Activated T-helper 9 cell treated with anti-CD3 and anti-CD28 coated beads, Interleukin-2, amount 50 U/mL, for 16 hours (primary cell): Measurements from ENCODE around the gene UCMA.
A peak's percentile ranks its signal among the peaks of the same experiment; 100 is the strongest.
"Not testable (repeated sequence)": the region's sequence is repeated elsewhere in the genome, so short reads cannot be mapped to it uniquely, and the experiment has no call there.

ENCODE experiments used
- DNase-seq: peaks from one replicate; pipeline ENCODE4 v3.0.0-alpha.2; 2020; ENCODE audit warnings: low read depth

The UCMA gene

GRCh38 chr10:13234172-13234571, at the start of gene UCMA:
Gene UCMA (minus strand): TSS chr10:13234374. CDS start chr10:13234258, 116 bp downstream.
- DNase-seq = no peak

GRCh38 chr10:13282348-13282747, 48.2 kb upstream of the UCMA start:
- not testable (repeated sequence) for DNase-seq

- no peak for DNase-seq
Observed at GRCh38 chr10:13276749-13277365, 42.7 kb upstream of the UCMA start.

- not testable (repeated sequence) for DNase-seq
Observed at GRCh38 chr10:13276146-13276545, 42.0 kb upstream of the UCMA start.

GRCh38 chr10:13272164-13272571, 38.0 kb upstream of the UCMA start:
- DNase-seq = no peak

- DNase-seq = peak; percentile 19
Observed at GRCh38 chr10:13271552-13272163, 37.5 kb upstream of the UCMA start.

GRCh38 chr10:13270877-13271551, 36.8 kb upstream of the UCMA start:
- DNase-seq = no peak

GRCh38 chr10:13268841-13269240, 34.7 kb upstream of the UCMA start:
- no peak for DNase-seq

- DNase-seq = no peak
Observed at GRCh38 chr10:13268310-13268709, 34.1 kb upstream of the UCMA start.

GRCh38 chr10:13263591-13263990, 29.4 kb upstream of the UCMA start:
- no peak for DNase-seq

GRCh38 chr10:13262433-13262832, 28.3 kb upstream of the UCMA start:
- no peak for DNase-seq

- DNase-seq = no peak
Observed at GRCh38 chr10:13257621-13258140, 23.5 kb upstream of the UCMA start.

GRCh38 chr10:13256627-13257026, 22.5 kb upstream of the UCMA start:
- no peak for DNase-seq

GRCh38 chr10:13253726-13254125, 19.6 kb upstream of the UCMA start:
- DNase-seq = no peak

GRCh38 chr10:13247784-13248183, 13.6 kb upstream of the UCMA start:
- no peak for DNase-seq

- no peak for DNase-seq
Observed at GRCh38 chr10:13247246-13247645, 13.1 kb upstream of the UCMA start.

GRCh38 chr10:13242260-13242659, 8.1 kb upstream of the UCMA start:
- not testable (repeated sequence) for DNase-seq

GRCh38 chr10:13241613-13242012, 7.4 kb upstream of the UCMA start:
- DNase-seq = no peak

- DNase-seq = no peak
Observed at GRCh38 chr10:13239923-13240322, 5.7 kb upstream of the UCMA start.

GRCh38 chr10:13238271-13239077, 4.3 kb upstream of the UCMA start:
- no peak for DNase-seq

- no peak for DNase-seq
Observed at GRCh38 chr10:13236638-13237037, 2.5 kb upstream of the UCMA start.

- DNase-seq = not testable (repeated sequence)
Observed at GRCh38 chr10:13234736-13235135, 562 bp upstream of the UCMA start.
